Common myeloid progenitor, CD34-positive (primary cell): ENCODE measurements around the gene MYZAP.

ENCODE experiments used
- CTCF ChIA-PET: fragments of 350-600 bp; sonication (Branson Sonifier 250); formaldehyde crosslinking; loops from one replicate; lab custom pipeline; 2021; ENCODE audit warnings: antibody characterized with exemption; lab: Charles Lee
- POLR2A ChIA-PET: fragments of 350-600 bp; sonication (Branson Sonifier 250); formaldehyde crosslinking; loops from one replicate; lab custom pipeline; 2021; ENCODE audit warnings: antibody characterized with exemption; lab: Charles Lee
- DNase-seq, 3 donors: peaks; one replicate each; pipeline versions ENCODE4 v3.0.0 to v3.0.0-alpha.2; 2013
- H3K27ac ChIP-seq, 2 experiments: 1 replicate in 1 of 2; 2 replicates in 1 of 2; pipeline ENCODE4 v1.7.0; 2013; ENCODE audit warnings: inconsistent platforms in 2 of 2, low read length in 2 of 2, mild to moderate bottlenecking in 2 of 2, low read depth in 1 of 2, moderate library complexity in 1 of 2; ENCODE audit not compliant: severe bottlenecking in 2 of 2, insufficient read depth in 1 of 2, poor library complexity in 1 of 2
- H3K27me3 ChIP-seq, 5 experiments: replicated peaks in 2 of 5; 1 replicate in 3 of 5; 2 replicates in 2 of 5; pipeline versions ENCODE4 v1.6.1 to v1.7.0; 2013; ENCODE audit warnings: low read length in 4 of 5, mild to moderate bottlenecking in 2 of 5, moderate library complexity in 2 of 5, inconsistent platforms in 1 of 5; ENCODE audit not compliant: insufficient read depth in 5 of 5, control insufficient read depth in 4 of 5
- H3K36me3 ChIP-seq, 4 experiments: 1 replicate in 2 of 4; 2 replicates in 2 of 4; pipeline versions ENCODE4 v1.6.1 to v1.7.0; 2013; ENCODE audit warnings: low read length in 3 of 4, control low read depth in 1 of 4, mild to moderate bottlenecking in 1 of 4; ENCODE audit not compliant: control insufficient read depth in 4 of 4, insufficient read depth in 4 of 4
- H3K4me1 ChIP-seq, 4 experiments: 1 replicate in 3 of 4; 2 replicates in 1 of 4; pipeline versions ENCODE4 v1.6.1 to v1.7.1; 2013; ENCODE audit warnings: low read length in 3 of 4, mild to moderate bottlenecking in 3 of 4, control low read depth in 1 of 4, inconsistent platforms in 1 of 4, moderate library complexity in 1 of 4; ENCODE audit not compliant: control insufficient read depth in 4 of 4, insufficient read depth in 4 of 4; ENCODE audit errors: control extremely low read depth in 1 of 4
- H3K4me3 ChIP-seq, 7 experiments: 1 replicate in 4 of 7; 2 replicates in 3 of 7; pipeline versions ENCODE4 v1.5.1 to v1.7.0; 2013; ENCODE audit warnings: mild to moderate bottlenecking in 7 of 7, low read length in 6 of 7, moderate library complexity in 6 of 7, inconsistent platforms in 2 of 7, low read depth in 2 of 7, control low read depth in 1 of 7; ENCODE audit not compliant: insufficient read depth in 4 of 7, control insufficient read depth in 1 of 7; ENCODE audit errors: extremely low read depth in 1 of 7
- H3K9me3 ChIP-seq, 5 experiments: 1 replicate in 4 of 5; 2 replicates in 1 of 5; pipeline versions ENCODE4 v1.6.1 to v1.7.1; 2013; ENCODE audit warnings: low read length in 4 of 5, mild to moderate bottlenecking in 2 of 5, inconsistent platforms in 1 of 5, low read depth in 1 of 5, moderate library complexity in 1 of 5; ENCODE audit not compliant: control insufficient read depth in 4 of 5, insufficient read depth in 2 of 5; ENCODE audit errors: control extremely low read depth in 1 of 5
- WGBS: methylation state at CpG from one replicate; pipeline ENCODE4 v1.1.5; 2013; ENCODE audit not compliant: insufficient coverage; 5-methylcytosine and 5-hydroxymethylcytosine counted together

MYZAP gene

GRCh38 chr15:57726411-57726810, 134.7 kb downstream of the MYZAP start:
- CTCF ChIA-PET = no interaction called here
- 95% methylated on average over 3 of the region's 3 CpGs for WGBS
- H3K4me1 ChIP-seq = no peaks in the 10 kb centered on the region

GRCh38 chr15:57727031-57727430, 135.3 kb downstream of the MYZAP start:
- ChIA-PET CTCF (no interaction called here), POLR2A (no interaction called here)
- H3K27ac ChIP-seq = no peak overlapping the region
- H3K9me3 ChIP-seq = peaks cover 0 to 5% (median 4%) of the 10 kb centered on the region in 5 experiments
- H3K27me3 ChIP-seq = no peaks in the 10 kb centered on the region
- H3K36me3 ChIP-seq = no peaks in the 10 kb centered on the region
- H3K4me3 ChIP-seq = no peak overlapping the region
- no peaks in the 10 kb centered on the region for H3K4me1 ChIP-seq
- WGBS = 100% methylated on average over 4 of the region's 6 CpGs
- no peak for DNase-seq

More at GRCh38 chr15:57726411-57726810, 134.7 kb downstream of the MYZAP start:
- Histone ChIP-seq H3K36me3 (no peaks in the 10 kb centered on the region), H3K9me3 (peaks cover 0 to 5% (median 4%) of the 10 kb centered on the region in 5 experiments), H3K27me3 (no peaks in the 10 kb centered on the region), H3K27ac (no peak overlapping the region), H3K4me3 (no peak overlapping the region)
- POLR2A ChIA-PET = no interaction called here
- no peak for DNase-seq

GRCh38 chr15:57728436-57728835, 136.7 kb downstream of the MYZAP start:
- Histone ChIP-seq H3K9me3 (peaks cover 0 to 5% (median 4%) of the 10 kb centered on the region in 5 experiments), H3K36me3 (no peaks in the 10 kb centered on the region), H3K27me3 (no peaks in the 10 kb centered on the region), H3K27ac (no peak overlapping the region), H3K4me1 (peaks cover 0 to 4% (median 0%) of the 10 kb centered on the region in 4 experiments), H3K4me3 (no peak overlapping the region)
- DNase-seq = no peak
- WGBS = 96% methylated on average over 7 of the region's 8 CpGs
- ChIA-PET CTCF (interaction anchor here (1.2 kb wide), 1 partner anchor 456 kb away, joined by 3 read pairs; no protein-coding TSS in a partner anchor), POLR2A (no interaction called here)

GRCh38 chr15:57730876-57731275, 139.2 kb downstream of the MYZAP start:
- CTCF ChIA-PET = interaction anchor here (1.0 to 5.4 kb wide), 6 partner anchors 9 to 451 kb away, joined by 3 to 29 read pairs (median 6); partner anchors contain the start of gene POLR2M
- POLR2A ChIA-PET = no interaction called here
- Histone ChIP-seq H3K4me3 (no peak overlapping the region), H3K9me3 (no peaks in the 10 kb centered on the region), H3K27me3 (no peaks in the 10 kb centered on the region), H3K4me1 (peaks cover 0 to 4% (median 0%) of the 10 kb centered on the region in 4 experiments), H3K27ac (no peak overlapping the region), H3K36me3 (no peaks in the 10 kb centered on the region)
- DNase-seq = no peak
- WGBS = 93% methylated on average over 3 of the region's 5 CpGs

- Histone ChIP-seq H3K27me3 (no peaks in the 10 kb centered on the region), H3K4me3 (no peak overlapping the region), H3K4me1 (peaks cover 0 to 4% (median 0%) of the 10 kb centered on the region in 4 experiments), H3K9me3 (no peaks in the 10 kb centered on the region), H3K27ac (no peak overlapping the region), H3K36me3 (no peaks in the 10 kb centered on the region)
- ChIA-PET POLR2A (interaction anchor here (0.6 kb wide), 1 partner anchor 9 kb away, joined by 3 read pairs; no protein-coding TSS in a partner anchor), CTCF (interaction anchor here (0.5 to 5.4 kb wide), 11 partner anchors 10 to 1797 kb away, joined by 3 to 29 read pairs (median 5); partner anchors contain the start of gene POLR2M)
- 94% methylated on average over 5 of the region's 6 CpGs for WGBS
- no peak for DNase-seq
Measured at GRCh38 chr15:57731530-57732103, 139.9 kb downstream of the MYZAP start.

- no peaks in the 10 kb centered on the region for H3K27me3 ChIP-seq
- no peaks in the 10 kb centered on the region for H3K9me3 ChIP-seq
- 34% methylated on average over 8 of the region's 12 CpGs for WGBS
- no peak overlapping the region for H3K27ac ChIP-seq
- ChIA-PET POLR2A (no interaction called here), CTCF (interaction anchor here (0.5 to 5.4 kb wide), 13 partner anchors 10 to 491 kb away, joined by 3 to 29 read pairs (median 6); partner anchors contain the start of gene POLR2M)
- H3K36me3 ChIP-seq = no peaks in the 10 kb centered on the region
- peaks cover 0 to 4% (median 0%) of the 10 kb centered on the region in 4 experiments for H3K4me1 ChIP-seq
- no peak overlapping the region for H3K4me3 ChIP-seq
- DNase-seq = peak; percentile 44 to 62 (median 47)
Measured at GRCh38 chr15:57732526-57733331, 141.0 kb downstream of the MYZAP start.
